ENCODE results near the gene TMEM54.
"Not testable (repeated sequence)": the region's sequence is repeated elsewhere in the genome, so short reads cannot be mapped to it uniquely, and the experiment has no call there.

The TMEM54 gene

DNA sequence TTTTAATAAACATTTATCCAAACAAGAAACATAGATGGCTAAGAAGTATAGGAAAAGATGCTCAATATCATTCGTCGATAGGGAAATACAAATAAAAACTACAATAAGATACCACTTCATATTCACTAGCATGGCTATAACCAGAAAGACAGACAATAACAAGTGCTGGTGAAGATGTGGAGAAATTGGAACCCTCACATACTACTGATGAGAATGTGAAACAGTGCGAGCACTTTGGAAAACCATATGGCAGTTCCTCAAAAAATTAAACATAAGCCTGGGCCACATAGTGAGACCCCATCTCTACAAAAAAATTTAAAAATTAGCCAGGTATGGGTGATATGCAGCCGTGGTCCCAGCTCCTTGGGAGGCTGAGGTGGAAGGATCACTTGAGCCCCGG lies 9.1 kb upstream of the TMEM54 start:
- DNase-seq (ENCODE audit: low spot score in 2 of 2) (no peak), ATAC-seq (replicated peaks; ENCODE audit: extremely low read depth, poor library complexity, severe bottlenecking) (no peak)
- H3K4me1 Mint-ChIP-seq, result no peaks in the 10 kb centered on the region
- no peaks in the 10 kb centered on the region for H3K9me3 Mint-ChIP-seq
- H3K27ac Mint-ChIP-seq (ENCODE audit: low read depth), result no peak overlapping the region
- H3K36me3 Mint-ChIP-seq (ENCODE audit: insufficient read depth), result no peaks in the 10 kb centered on the region
- peaks cover 7% of the 10 kb centered on the region for H3K27me3 Mint-ChIP-seq
- no peak overlapping the region for H3K4me3 Mint-ChIP-seq

GRCh38 chr1:32907435-32907834 lies 6.2 kb upstream of the TMEM54 start:
- DNase-seq (ENCODE audit: low spot score in 2 of 2) (no peak), ATAC-seq (replicated peaks; ENCODE audit: extremely low read depth, poor library complexity, severe bottlenecking) (no peak)
- H3K36me3 Mint-ChIP-seq (ENCODE audit: insufficient read depth), result peaks cover 2% of the 10 kb centered on the region
- peaks cover 8% of the 10 kb centered on the region for H3K27me3 Mint-ChIP-seq
- H3K9me3 Mint-ChIP-seq, result no peaks in the 10 kb centered on the region
- H3K27ac Mint-ChIP-seq (ENCODE audit: low read depth), result no peak overlapping the region
- no peaks in the 10 kb centered on the region for H3K4me1 Mint-ChIP-seq
- H3K4me3 Mint-ChIP-seq, result no peak overlapping the region

GRCh38 chr1:32906654-32907053 lies 5.5 kb upstream of the TMEM54 start:
- no peak for DNase-seq (ENCODE audit: low spot score in 2 of 2)
- Mint-ChIP-seq H3K36me3 (ENCODE audit: insufficient read depth) (peaks cover 5% of the 10 kb centered on the region), H3K9me3 (no peaks in the 10 kb centered on the region), H3K4me1 (no peaks in the 10 kb centered on the region), H3K4me3 (no peak overlapping the region), H3K27me3 (peaks cover 16% of the 10 kb centered on the region), H3K27ac (ENCODE audit: low read depth) (no peak overlapping the region)
- no peak for ATAC-seq (replicated peaks; ENCODE audit: extremely low read depth, poor library complexity, severe bottlenecking)

DNA sequence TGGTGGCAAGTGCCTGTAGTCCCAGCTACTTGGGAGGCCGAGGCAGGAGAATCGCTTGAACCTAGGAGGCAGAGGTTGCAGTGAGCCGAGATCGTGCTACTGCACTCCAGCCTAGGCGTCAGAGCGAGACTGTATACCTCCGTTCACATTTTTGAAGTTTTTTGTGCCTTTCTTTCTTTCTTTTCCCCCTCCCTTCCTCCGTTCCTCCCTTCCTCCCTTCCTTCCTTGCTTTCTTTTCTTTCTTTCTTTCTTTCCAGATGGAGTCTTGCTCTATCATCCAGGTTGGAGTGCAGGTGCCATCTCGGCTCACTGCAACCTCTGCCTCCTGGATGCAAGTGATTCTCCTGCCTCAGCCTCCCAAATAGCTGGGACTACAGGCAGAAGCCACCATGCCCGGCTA lies 4.4 kb upstream of the TMEM54 start:
- H3K9me3 Mint-ChIP-seq; ATAC-seq (replicated peaks; ENCODE audit: extremely low read depth, poor library complexity, severe bottlenecking); H3K4me3 Mint-ChIP-seq; H3K27ac Mint-ChIP-seq (ENCODE audit: low read depth); H3K4me1 Mint-ChIP-seq; H3K36me3 Mint-ChIP-seq (ENCODE audit: insufficient read depth); DNase-seq (ENCODE audit: low spot score in 2 of 2): not testable (repeated sequence)
- H3K27me3 Mint-ChIP-seq, result peaks cover 22% of the 10 kb centered on the region

DNA sequence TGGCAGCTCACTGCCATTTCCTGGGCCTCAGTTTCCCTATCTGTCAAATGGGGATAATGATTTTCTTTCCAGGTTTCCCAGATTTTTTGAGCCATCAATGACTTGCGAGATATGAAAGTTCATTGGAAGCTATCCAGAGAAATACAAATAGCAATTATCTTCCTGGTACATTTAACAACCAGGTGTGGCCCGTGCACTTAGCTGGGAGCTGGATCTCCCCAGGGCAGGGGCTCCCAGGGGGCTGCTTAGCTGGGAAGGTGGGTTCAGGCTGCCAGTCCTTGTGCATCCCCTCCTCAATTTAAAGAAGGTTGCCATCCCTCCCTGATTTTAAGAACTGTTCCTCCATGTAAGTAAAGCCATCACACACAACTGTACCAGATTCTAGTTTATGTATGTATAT lies 3.6 kb upstream of the TMEM54 start:
- ATAC-seq (replicated peaks; ENCODE audit: extremely low read depth, poor library complexity, severe bottlenecking) (no peak), DNase-seq (ENCODE audit: low spot score in 2 of 2) (no peak)
- Mint-ChIP-seq H3K4me3 (no peak overlapping the region), H3K9me3 (no peaks in the 10 kb centered on the region), H3K27me3 (peaks cover 29% of the 10 kb centered on the region), H3K36me3 (ENCODE audit: insufficient read depth) (peaks cover 9% of the 10 kb centered on the region), H3K4me1 (peaks cover 5% of the 10 kb centered on the region), H3K27ac (ENCODE audit: low read depth) (no peak overlapping the region)

- no peak for DNase-seq (ENCODE audit: low spot score in 2 of 2)
- peaks cover 30% of the 10 kb centered on the region for H3K27me3 Mint-ChIP-seq
- peaks cover 9% of the 10 kb centered on the region for H3K36me3 Mint-ChIP-seq (ENCODE audit: insufficient read depth)
- no peak overlapping the region for H3K4me3 Mint-ChIP-seq
- H3K27ac Mint-ChIP-seq (ENCODE audit: low read depth), result no peak overlapping the region
- H3K9me3 Mint-ChIP-seq, result no peaks in the 10 kb centered on the region
- ATAC-seq (replicated peaks; ENCODE audit: extremely low read depth, poor library complexity, severe bottlenecking), result no peak
- H3K4me1 Mint-ChIP-seq, result peaks cover 5% of the 10 kb centered on the region
Measured at GRCh38 chr1:32903991-32904785, 3.0 kb upstream of the TMEM54 start.

DNA sequence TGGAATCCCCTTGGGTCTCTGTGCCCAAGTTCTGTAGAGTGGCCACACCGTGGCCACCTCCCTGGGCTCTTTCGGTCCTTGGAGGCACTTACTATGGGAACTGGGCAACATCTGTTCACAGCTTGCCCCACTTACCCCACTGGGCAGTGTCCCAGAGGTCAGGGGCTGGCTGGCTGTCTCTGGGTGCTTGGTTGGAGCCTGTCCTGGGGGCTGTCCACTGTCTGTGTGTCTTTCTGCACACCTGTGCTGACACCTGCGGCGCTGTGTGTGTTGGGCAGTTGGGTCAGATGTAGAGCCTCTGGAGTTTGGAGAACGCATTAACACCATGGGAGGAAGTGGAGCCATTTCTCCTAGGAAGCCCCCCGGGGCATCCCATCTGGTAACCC lies 1.3 kb upstream of the TMEM54 start:
- Mint-ChIP-seq H3K27me3 (peaks cover 44% of the 10 kb centered on the region), H3K27ac (ENCODE audit: low read depth) (no peak overlapping the region), H3K9me3 (no peaks in the 10 kb centered on the region), H3K4me1 (peaks cover 5% of the 10 kb centered on the region), H3K4me3 (peak overlapping the region; percentile 74), H3K36me3 (ENCODE audit: insufficient read depth) (peaks cover 9% of the 10 kb centered on the region)
- DNase-seq (ENCODE audit: low spot score in 2 of 2), result no peak
- no peak for ATAC-seq (replicated peaks; ENCODE audit: extremely low read depth, poor library complexity, severe bottlenecking)

DNA sequence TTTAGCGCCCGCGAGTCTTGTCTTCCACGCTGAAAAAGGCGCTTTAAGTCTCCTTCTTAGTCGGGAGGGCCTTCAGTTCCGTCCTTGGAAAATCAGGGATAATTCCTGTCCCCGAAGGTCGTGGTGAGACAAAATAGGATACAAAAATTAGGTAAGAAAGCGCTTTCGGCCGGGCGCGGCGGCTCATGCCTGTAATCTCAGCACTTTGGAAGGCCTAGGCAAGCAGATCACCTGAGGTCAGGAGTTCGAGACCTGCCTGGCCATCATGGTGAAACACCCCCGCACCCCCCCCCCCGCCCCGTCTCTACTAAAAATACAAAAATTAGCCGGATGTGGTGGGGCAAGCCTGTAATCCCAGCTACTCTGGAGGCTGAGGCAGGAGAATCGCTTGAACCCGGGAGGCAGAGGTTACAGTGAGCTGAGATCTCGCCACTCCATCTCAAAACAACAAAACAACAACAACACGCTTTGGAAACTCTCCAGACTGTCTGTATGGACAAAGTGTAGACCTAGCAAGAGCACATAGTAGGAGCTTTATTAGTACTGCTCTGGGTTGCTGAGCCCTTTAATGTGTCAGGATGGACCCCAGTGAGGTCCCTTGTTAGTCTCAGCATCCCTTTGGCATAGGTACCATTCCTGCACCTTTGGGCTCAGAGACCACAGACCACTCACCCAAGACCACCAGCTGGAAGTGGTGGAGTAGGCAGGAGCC lies 790 bp upstream of the TMEM54 start:
- Mint-ChIP-seq H3K27ac (ENCODE audit: low read depth) (no peak overlapping the region), H3K27me3 (peaks cover 49% of the 10 kb centered on the region), H3K4me1 (peaks cover 5% of the 10 kb centered on the region), H3K36me3 (ENCODE audit: insufficient read depth) (peaks cover 9% of the 10 kb centered on the region), H3K4me3 (peak overlapping the region; percentile 74), H3K9me3 (no peaks in the 10 kb centered on the region)
- DNase-seq (ENCODE audit: low spot score in 2 of 2) (no peak), ATAC-seq (replicated peaks; ENCODE audit: extremely low read depth, poor library complexity, severe bottlenecking) (no peak)

DNA sequence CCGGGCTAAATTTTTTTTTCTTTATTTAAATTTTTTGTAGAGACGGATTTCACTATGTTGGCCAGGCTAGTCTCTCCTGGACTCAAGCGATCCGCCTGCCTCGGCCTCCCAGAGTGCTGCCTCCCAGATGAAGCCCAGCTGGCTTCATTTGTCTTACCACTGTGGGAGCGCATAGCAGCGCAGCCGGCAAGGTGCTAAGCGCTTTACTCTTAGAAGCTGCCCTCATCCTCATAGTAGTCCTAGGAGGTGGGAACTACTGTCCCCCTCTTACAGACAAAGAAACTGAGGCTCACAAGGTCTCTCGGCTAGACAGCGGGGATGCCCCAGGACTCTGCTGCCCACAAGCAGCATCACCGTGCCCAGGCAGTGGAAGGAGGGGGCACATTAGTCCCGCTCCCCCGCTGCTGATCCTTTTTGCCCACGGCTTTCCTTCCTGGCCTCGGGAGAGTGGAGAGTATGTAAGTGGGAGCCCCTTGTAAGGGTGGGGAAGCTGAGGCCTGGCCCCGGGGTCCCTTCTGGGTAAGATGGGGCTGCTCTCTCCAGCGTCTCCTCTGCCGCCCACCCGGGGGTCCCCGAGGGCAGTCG lies 726 bp downstream of the TMEM54 start:
- Mint-ChIP-seq H3K27ac (ENCODE audit: low read depth) (no peak overlapping the region), H3K4me1 (peaks cover 5% of the 10 kb centered on the region), H3K36me3 (ENCODE audit: insufficient read depth) (peaks cover 9% of the 10 kb centered on the region), H3K9me3 (no peaks in the 10 kb centered on the region), H3K4me3 (peak overlapping the region; percentile 77), H3K27me3 (peaks cover 64% of the 10 kb centered on the region)
- ATAC-seq (replicated peaks; ENCODE audit: extremely low read depth, poor library complexity, severe bottlenecking) (no peak), DNase-seq (ENCODE audit: low spot score in 2 of 2) (no peak)

- Mint-ChIP-seq H3K9me3 (no peaks in the 10 kb centered on the region), H3K36me3 (ENCODE audit: insufficient read depth) (peaks cover 9% of the 10 kb centered on the region)
- no peak for DNase-seq (ENCODE audit: low spot score in 2 of 2)
Measured at GRCh38 chr1:32899586-32900296, 1.4 kb downstream of the TMEM54 start.

DNA sequence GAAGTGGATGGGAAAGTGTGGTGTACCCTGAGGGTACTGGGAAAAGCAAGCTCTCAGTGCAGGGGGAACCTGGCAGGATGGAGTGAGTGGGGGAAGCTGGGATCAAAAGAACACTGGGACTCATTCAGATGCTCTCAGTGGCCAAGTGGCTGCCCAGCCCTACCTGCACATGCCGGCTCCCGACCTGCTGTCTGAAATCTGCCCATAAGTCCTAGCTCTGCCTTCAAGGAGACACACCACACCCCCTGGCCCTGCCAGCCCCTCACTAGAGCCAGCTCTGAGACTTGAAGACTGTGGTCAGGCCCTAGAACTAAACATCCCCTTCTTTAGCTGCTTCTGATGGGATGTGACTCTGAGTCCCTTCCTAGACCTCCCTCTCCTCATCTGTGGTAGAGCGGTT lies 2.2 kb downstream of the TMEM54 start:
- no peak overlapping the region for H3K4me3 Mint-ChIP-seq
- no peak overlapping the region for H3K27ac Mint-ChIP-seq (ENCODE audit: low read depth)
- DNase-seq (ENCODE audit: low spot score in 2 of 2) (no peak), ATAC-seq (replicated peaks; ENCODE audit: extremely low read depth, poor library complexity, severe bottlenecking) (no peak)
- peaks cover 71% of the 10 kb centered on the region for H3K27me3 Mint-ChIP-seq
- H3K9me3 Mint-ChIP-seq, result no peaks in the 10 kb centered on the region
- H3K4me1 Mint-ChIP-seq, result peaks cover 5% of the 10 kb centered on the region
- H3K36me3 Mint-ChIP-seq (ENCODE audit: insufficient read depth), result peaks cover 9% of the 10 kb centered on the region

More at GRCh38 chr1:32899586-32900296, 1.4 kb downstream of the TMEM54 start:
- ATAC-seq (replicated peaks; ENCODE audit: extremely low read depth, poor library complexity, severe bottlenecking), result no peak
- Mint-ChIP-seq H3K27me3 (peaks cover 70% of the 10 kb centered on the region), H3K4me1 (peaks cover 5% of the 10 kb centered on the region), H3K4me3 (no peak overlapping the region), H3K27ac (ENCODE audit: low read depth) (no peak overlapping the region)

DNA sequence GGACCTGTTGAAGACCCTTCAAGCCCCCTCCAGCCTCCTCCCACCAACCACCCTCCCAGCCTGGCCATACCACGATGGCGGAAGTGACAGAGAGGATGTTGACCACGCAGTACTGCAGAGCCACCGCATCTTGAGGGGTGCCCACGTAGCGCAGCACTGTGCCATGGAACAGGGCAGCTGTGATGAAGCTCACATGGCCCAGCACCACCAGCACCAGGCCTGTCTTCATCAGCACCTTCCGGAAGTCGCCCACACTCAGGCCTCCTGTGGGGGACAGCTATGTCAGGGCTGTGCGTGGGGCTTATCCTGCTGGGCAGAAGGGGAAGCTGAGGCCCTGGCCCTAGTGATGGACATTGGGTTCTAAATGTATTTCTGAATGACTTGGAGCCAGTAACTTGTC lies 3.1 kb downstream of the TMEM54 start:
- no peaks in the 10 kb centered on the region for H3K9me3 Mint-ChIP-seq
- H3K4me3 Mint-ChIP-seq, result no peak overlapping the region
- H3K4me1 Mint-ChIP-seq, result peaks cover 5% of the 10 kb centered on the region
- H3K27me3 Mint-ChIP-seq, result peaks cover 79% of the 10 kb centered on the region
- no peak for DNase-seq (ENCODE audit: low spot score in 2 of 2)
- ATAC-seq (replicated peaks; ENCODE audit: extremely low read depth, poor library complexity, severe bottlenecking), result no peak
- H3K36me3 Mint-ChIP-seq (ENCODE audit: insufficient read depth), result peaks cover 11% of the 10 kb centered on the region
- no peak overlapping the region for H3K27ac Mint-ChIP-seq (ENCODE audit: low read depth)
